ENCODE data around the gene PIM3. TPM values are rescaled to one million over a fixed set of nuclear protein-coding genes. Genes with fewer than 3 reads are reported as not detected.

PIM3 gene
- 15.8 and 18.7 TPM in 2 replicates for total RNA-seq

DNA sequence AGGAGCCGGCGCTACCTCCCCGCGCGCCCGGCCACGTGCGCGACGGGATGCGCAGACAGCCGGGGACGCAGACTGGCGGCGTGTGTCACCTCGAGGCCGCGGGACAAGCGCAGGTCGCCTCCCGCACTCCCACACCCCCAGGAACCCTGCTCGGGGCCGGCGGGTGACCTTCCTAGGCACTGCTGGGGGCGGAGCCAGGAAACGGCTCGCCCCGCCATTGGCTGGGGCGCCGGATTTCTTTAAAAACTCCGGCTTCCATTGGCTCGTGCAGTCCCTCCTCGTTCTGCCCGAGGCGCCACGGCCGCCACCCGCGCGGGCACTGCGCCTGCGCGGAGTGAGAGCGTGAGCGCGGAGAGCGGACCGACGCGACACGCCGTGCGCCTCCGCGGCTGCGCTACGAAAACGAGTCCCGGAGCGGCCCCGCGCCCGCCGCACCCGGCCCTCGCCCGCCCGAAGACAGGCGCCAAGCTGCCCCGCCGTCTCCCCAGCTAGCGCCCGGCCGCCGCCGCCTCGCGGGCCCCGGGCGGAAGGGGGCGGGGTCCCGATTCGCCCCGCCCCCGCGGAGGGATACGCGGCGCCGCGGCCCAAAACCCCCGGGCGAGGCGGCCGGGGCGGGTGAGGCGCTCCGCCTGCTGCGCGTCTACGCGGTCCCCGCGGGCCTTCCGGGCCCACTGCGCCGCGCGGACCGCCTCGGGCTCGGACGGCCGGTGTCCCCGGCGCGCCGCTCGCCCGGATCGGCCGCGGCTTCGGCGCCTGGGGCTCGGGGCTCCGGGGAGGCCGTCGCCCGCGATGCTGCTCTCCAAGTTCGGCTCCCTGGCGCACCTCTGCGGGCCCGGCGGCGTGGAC, at the start of gene PIM3:
TSS of gene PIM3 (plus strand) at position 614 of the 846 bp plus-strand sequence. CDS start at position 790, 176 bp downstream.

GRCh38 chr22:49917974-49918910, 42.3 kb upstream of the PIM3 start, which contains the start of the genes ALG12 and CRELD2:
Gene ALG12, minus strand, starts transcription at chr22:49918438. Its CDS starts 4,673 bp downstream, at chr22:49913765.
Gene CRELD2, plus strand, starts transcription at chr22:49918634. Its CDS starts 136 bp downstream, at chr22:49918770.

DNA sequence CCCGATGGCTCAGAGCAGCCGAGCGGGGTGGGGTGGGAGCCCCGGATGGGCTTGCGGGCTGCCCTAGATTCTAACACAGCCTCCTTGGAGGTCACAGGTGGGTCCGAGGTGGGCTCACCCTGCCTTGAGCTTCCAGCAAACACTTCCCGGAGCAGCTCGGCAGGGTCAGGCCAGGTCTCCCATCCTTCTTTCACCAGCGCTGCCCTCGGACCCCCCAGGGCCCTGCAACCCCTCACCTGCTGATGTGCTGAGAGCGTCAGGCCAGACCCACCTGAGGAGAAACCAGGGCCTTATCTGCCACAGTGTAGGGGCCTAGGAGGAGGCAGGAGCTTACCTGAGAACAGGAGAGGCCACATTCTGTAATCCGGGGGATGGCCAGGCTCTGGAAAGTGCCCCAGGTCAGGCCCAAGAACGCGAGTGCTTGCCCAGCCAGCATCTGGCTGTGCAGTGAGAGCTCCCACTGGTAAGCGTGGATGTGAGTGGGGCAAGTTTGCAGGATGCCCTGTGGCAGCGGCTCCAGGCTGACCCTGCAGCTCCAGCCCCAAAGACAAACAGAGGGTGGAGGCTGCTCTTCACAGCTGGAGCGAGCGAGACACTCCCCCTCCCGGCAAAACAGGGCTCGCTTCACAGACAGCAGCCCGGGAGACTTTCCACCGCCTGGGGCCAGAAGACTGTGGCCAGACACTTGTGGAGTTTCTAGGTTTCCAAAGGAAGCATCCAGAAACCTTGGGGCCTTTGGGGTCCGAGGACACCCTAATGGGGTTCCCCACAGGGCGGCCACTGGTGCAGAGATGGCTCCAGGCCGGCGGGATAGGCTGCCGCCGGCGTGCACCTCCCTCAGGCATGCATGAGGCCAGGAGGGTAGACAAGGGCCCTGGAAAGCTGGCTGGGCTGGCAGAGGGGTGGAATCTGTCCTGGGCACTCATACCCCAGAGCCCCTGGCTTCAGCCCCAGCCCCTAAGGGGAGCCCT, 51.9 kb downstream of the PIM3 start, which contains the start of gene IL17REL:
TSS of gene IL17REL (minus strand) at position 555 of the 971 bp plus-strand sequence. CDS start at position 436, 119 bp downstream.

Small RNA genes within 50 kb of the gene (small RNA-seq; reads per million reads assigned to genes)
- not detected for gene MIR6821

Other genes with a start within 250 kb of the PIM3 start
- 19.6 and 20.0 TPM in 2 replicates for gene BRD1, start 132.9 kb upstream of the PIM3 start, total RNA-seq
- gene ZBED4, start 106.9 kb upstream of the PIM3 start, total RNA-seq = 6.8 and 8.2 TPM in 2 replicates
- gene ALG12, start 42.3 kb upstream of the PIM3 start, total RNA-seq = 17.4 and 19.9 TPM in 2 replicates
- gene CRELD2, start 42.1 kb upstream of the PIM3 start, total RNA-seq = 41.4 and 46.8 TPM in 2 replicates
- not detected in 2 replicates for gene IL17REL, start 52.0 kb downstream of the PIM3 start, total RNA-seq
- gene TTLL8, start 97.5 kb downstream of the PIM3 start, total RNA-seq = not detected in 2 replicates
- gene MLC1, start 124.7 kb downstream of the PIM3 start, total RNA-seq = not detected in 2 replicates
- gene MOV10L1, start 129.2 kb downstream of the PIM3 start, total RNA-seq = under 0.01 and 0.43 TPM in 2 replicates
- 0.11 and 0.26 TPM in 2 replicates for gene PANX2, start 210.0 kb downstream of the PIM3 start, total RNA-seq
- gene TRABD, start 225.1 kb downstream of the PIM3 start, total RNA-seq = 11.2 and 13.5 TPM in 2 replicates
- 9.2 and 10.3 TPM in 2 replicates for gene SELENOO, start 240.2 kb downstream of the PIM3 start, total RNA-seq